G401 (cell line): Measurements from ENCODE around the gene LY9. TPM values are rescaled to one million over a fixed set of nuclear protein-coding genes. Genes with fewer than 3 reads are reported as not detected.
A peak's percentile ranks its signal among the peaks of the same experiment; 100 is the strongest.

Source experiments
- DNase-seq: peaks from one replicate; pipeline ENCODE4 v3.0.0-alpha.2; 2015; ENCODE audit warnings: low spot score
- in situ Hi-C: cut with HindIII; loops from 2 replicates; pipeline ENCODE4 v1.10.0; 2016; ENCODE audit warnings: low sequenced_read_pairs, mixed read lengths
- total RNA-seq: library from RNA; depleted of rRNA; stranded (reverse); fragments of >200 nt; shearing (Covaris generic); gene quantifications from 2 replicates; pipeline ENCODE4 v1.2.3, GENCODE V29; 2014

Gene LY9
- total RNA-seq, 1 experiment from 2014 or later, result not detected

- in situ Hi-C loops, result no loop called here
- no peak for DNase-seq
These were observed 31.4 kb downstream of the LY9 start for GRCh38 chr1:160827418-160827817.

DNA sequence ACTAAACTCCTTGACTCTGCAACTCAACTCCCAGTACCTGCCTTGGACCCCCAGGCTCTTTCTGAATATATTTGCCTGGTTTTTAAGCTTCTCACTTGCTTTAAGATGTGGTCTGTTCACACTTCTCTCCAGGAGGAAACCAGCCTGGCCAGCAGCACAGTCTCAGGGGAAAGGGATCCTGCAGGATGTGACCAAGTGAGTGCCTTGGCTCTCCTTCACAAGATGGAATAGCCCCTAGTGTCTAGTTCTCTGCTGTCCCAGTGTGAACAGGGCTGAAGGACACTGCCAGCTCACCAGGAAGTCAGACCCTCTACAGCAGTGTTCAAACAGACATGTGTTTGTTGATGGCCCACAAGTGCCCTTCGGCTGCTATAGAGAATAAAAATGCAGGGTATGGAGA is 33.8 kb downstream of the LY9 start:
- in situ Hi-C loops, result no loop called here
- DNase-seq, result no peak

- in situ Hi-C loops, result no loop called here
- DNase-seq, result peak; percentile 15
These were observed 34.6 kb downstream of the LY9 start for GRCh38 chr1:160830321-160831153.

GRCh38 chr1:160834945-160835565 is 39.1 kb downstream of the LY9 start:
- in situ Hi-C loops, result no loop called here
- DNase-seq, result no peak

DNA sequence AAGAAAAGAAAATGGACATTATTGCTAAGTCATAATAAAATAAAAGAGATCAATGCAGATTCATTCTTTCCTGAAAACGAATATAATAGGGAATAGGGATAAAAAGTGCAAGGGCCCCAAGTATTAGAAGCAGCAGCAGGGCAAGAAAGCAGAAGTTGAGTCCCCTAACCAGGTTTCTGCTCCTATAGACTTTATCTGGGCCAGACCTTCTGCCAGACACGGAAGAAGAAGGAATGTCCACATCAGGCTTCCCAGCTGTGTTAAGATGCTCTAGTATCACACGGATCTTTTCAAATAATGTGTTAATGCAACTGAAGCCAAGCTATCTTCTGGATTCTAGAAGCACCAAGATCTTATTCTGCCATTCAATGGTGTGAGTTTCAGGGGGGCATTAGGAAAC is 39.8 kb downstream of the LY9 start:
- in situ Hi-C loops, result no loop called here

DNA sequence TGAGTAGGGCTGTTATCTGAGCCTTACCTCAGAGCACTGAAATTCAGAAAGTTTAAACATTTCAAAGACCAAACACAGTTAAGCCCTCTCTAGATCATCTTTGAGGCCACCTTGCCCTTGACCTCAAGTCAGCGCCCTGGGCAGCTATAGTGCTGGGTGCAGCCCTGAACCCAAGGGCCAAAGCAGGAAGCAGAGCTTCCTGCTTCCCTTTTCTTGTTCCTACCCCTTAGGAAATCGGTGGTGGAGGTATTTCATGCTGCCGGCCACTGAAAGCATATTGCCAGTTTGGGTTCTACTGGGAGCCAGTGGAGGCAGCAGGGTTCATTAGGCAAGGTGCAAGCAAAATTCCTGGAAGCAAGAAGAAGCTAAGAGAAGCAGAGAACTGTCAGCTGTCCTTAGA is 40.6 kb downstream of the LY9 start:
- in situ Hi-C loops, result no loop called here
- DNase-seq, result no peak

More for the DNA sequence above, 39.8 kb downstream of the LY9 start:
- DNase-seq, result no peak

GRCh38 chr1:160836981-160837557 is 41.1 kb downstream of the LY9 start:
- DNase-seq, result no peak
- in situ Hi-C loops, result no loop called here

- in situ Hi-C loops, result no loop called here
These were observed 41.7 kb downstream of the LY9 start for GRCh38 chr1:160837558-160838205.

GRCh38 chr1:160838888-160839287 is 42.9 kb downstream of the LY9 start:
- in situ Hi-C loops, result no loop called here
- DNase-seq, result no peak

More at GRCh38 chr1:160837558-160838205, 41.7 kb downstream of the LY9 start:
- DNase-seq, result no peak

- in situ Hi-C loops, result no loop called here
These were observed 43.8 kb downstream of the LY9 start for GRCh38 chr1:160839746-160840145.

GRCh38 chr1:160841079-160841478 is 45.1 kb downstream of the LY9 start:
- DNase-seq, result no peak
- in situ Hi-C loops, result no loop called here

More at GRCh38 chr1:160839746-160840145, 43.8 kb downstream of the LY9 start:
- no peak for DNase-seq

DNA sequence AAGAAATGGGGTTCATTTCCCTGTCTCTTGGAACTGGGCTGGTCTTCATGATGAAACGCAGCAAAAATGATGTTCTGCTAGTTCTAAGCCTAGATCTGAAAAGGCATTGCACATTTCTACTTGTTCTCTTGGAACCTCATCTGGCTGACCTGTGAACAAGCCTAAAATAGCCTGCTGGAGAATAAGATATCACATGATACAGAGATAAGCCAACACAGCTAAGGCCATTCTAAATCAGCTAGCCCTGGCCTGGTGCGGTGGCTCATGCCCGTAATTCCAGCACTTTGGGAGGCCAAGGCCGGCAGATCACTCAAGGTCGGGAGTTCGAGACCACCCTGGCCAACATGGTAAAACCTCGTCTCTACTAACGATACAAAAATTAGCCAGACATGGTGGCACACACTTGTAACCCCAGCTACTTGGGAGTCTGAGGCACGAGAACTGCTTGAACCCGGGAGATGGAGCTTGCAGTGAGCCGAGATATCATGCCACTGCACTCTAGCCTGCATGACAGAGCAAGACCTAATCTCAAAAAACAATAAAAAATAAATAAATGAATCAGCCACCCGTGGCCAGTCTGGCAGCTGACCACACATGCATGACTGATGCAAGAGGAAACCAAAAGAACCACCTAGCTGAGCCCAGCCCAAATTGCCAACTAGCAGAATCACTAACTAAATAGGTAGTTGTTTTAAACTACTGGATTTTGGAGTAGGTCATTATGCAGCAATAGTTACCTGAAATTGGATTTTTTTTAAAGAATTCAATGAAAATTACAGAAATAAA is 48.7 kb downstream of the LY9 start:
- no peak for DNase-seq
- in situ Hi-C loops, result no loop called here

DNA sequence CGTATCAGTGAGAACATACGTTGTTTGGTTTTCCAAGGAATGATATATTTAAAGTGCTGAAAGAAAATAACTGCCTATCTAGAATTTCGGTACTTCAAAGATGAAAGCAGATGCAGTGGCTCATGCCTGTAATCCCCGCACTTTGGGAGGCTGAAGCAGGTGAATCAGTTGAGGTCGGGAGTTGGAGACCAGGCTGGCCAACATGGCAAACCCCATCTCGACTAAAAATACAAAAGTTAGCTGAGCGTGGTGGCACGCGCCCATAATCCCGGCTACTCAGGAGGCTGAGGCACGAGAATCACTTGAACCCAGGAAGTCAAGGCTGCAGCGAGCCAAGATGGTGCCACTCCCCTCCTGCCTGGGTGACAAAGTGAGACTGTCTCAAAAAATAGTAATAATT is 50.3 kb downstream of the LY9 start:
- no peak for DNase-seq
- in situ Hi-C loops, result no loop called here

- DNase-seq, result no peak
- in situ Hi-C loops, result no loop called here
These were observed 54.6 kb downstream of the LY9 start for GRCh38 chr1:160850541-160850940.

GRCh38 chr1:160850993-160851392 is 55.0 kb downstream of the LY9 start:
- no peak for DNase-seq
- in situ Hi-C loops, result no loop called here

DNA sequence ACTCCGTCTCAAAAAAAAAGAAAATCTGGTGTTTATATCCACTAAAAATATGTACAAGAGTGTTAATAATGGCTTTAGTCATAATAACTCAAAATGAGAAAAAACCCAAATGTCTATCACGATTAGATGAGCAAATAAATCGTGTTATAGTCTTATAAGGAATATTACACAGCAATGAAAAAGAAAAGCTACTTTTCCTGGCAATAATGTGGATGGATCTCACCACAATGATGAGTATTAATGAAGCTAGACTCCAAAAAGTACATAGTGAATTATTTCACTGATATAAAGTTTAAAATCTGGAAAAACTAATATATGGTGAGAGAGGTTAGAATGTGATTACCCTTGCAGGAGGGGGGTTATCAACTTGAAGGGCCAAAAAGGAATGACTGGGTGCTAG is 57.0 kb downstream of the LY9 start:
- no peak for DNase-seq
- in situ Hi-C loops, result no loop called here

GRCh38 chr1:160853754-160854153 is 57.8 kb downstream of the LY9 start:
- in situ Hi-C loops, result no loop called here
- no peak for DNase-seq

GRCh38 chr1:160855181-160855981 is 59.4 kb downstream of the LY9 start:
- in situ Hi-C loops, result no loop called here
- DNase-seq, result no peak
